Ovary (tissue), 3 donors: ENCODE results near the gene PSD.

Experiments used
- CTCF ChIP-seq, 3 donors: fragments of 450-650 bp in 2 of 3; fragments of 200-600 bp in 1 of 3; IDR thresholded peaks; one replicate each; pipeline versions ENCODE4 v1.5.1 to v1.8.0; 2016 to 2022; ENCODE audit warnings: antibody characterized with exemption in 3 of 3, mild to moderate bottlenecking in 1 of 3
- EP300 ChIP-seq: sonication (generic); formaldehyde crosslinking; IDR thresholded peaks from one replicate; pipeline ENCODE4 v1.6.1; 2017; ENCODE audit warnings: antibody characterized with exemption
- donor health status: DM: no; HTN: no; CAD: no.

- no peak for TF ChIP-seq CTCF (IDR thresholded peaks at IDR 0.05)
- TF ChIP-seq EP300: no peak
Measured at GRCh38 chr10:102435529-102436233, 17.1 kb upstream of the PSD start.
